ENCODE data around the gene ERGIC2.

ERGIC2 gene

GRCh38 chr12:29350080-29350479 lies 30.9 kb downstream of the ERGIC2 start (continued):
- TF ChIP-seq ZNF692 (tag by site-specific recombination; IDR thresholded peaks at IDR 0.05): no peak
- no peak for TF ChIP-seq ZNF623 (tag by site-specific recombination; IDR thresholded peaks at IDR 0.05)
- peak; percentile 15; the same call in 1 of the 2 replicates for TF ChIP-seq BCL6B (tag by site-specific recombination; IDR thresholded peaks at IDR 0.05)
- TF ChIP-seq ZNF214 (tag by site-specific recombination; IDR thresholded peaks at IDR 0.05; ENCODE audit: borderline replicate concordance): peak; percentile 43; the same call in 1 of the 2 replicates
- TF ChIP-seq FEZF1 (tag by site-specific recombination; IDR thresholded peaks at IDR 0.05): no peak
- peak; percentile 55 for TF ChIP-seq ZNF529 (tag by site-specific recombination; IDR thresholded peaks at IDR 0.05; ENCODE audit: insufficient replicate concordance)
- 0 out of 2 replicates have a peak, but pooled peaks have one; percentile 18 for TF ChIP-seq GLIS1 (tag by site-specific recombination; IDR thresholded peaks at IDR 0.05)

GRCh38 chr12:29346769-29347421 lies 34.1 kb downstream of the ERGIC2 start:
- POLR2A ChIA-PET: no interaction called here
- Histone ChIP-seq H3K27ac (ENCODE audit: extremely low read depth, low read depth, low read length) (no peak overlapping the region), H3K4me1 (ENCODE audit: control insufficient read depth, insufficient read depth, low read length) (0 out of 2 replicates have a peak, but pooled peaks cover 5% of the 10 kb centered on the region), H3K4me3 (ENCODE audit: low read depth, low read length) (no peak overlapping the region), H3K36me3 (ENCODE audit: control insufficient read depth in 2 of 2, insufficient read depth in 1 of 2, low read length in 2 of 2) (peaks cover 37 to 54% of the 10 kb centered on the region in 2 experiments), H3K9me3 (ENCODE audit: control insufficient read depth, insufficient read depth, low read depth, low read length) (no peaks in the 10 kb centered on the region)
- CTCF ChIA-PET: interaction anchor here (1.5 kb wide), 1 partner anchor 12 kb away, joined by 3 read pairs; no protein-coding TSS in a partner anchor
- no peak for TF ChIP-seq ZNF585B (tag by site-specific recombination; IDR thresholded peaks at IDR 0.05)
- no peak for TF ChIP-seq ZNF660 (tag by site-specific recombination; IDR thresholded peaks at IDR 0.05)
- TF ChIP-seq ZNF423 (tag by site-specific recombination; IDR thresholded peaks at IDR 0.05): no peak
- TF ChIP-seq, protein P1, sequence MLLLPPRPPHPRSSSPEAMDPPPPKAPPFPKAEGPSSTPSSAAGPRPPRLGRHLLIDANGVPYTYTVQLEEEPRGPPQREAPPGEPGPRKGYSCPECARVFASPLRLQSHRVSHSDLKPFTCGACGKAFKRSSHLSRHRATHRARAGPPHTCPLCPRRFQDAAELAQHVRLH (tag by site-specific recombination; IDR thresholded peaks at IDR 0.05): no peak
- TF ChIP-seq ZNF843 (tag by site-specific recombination; IDR thresholded peaks at IDR 0.05): no peak
- TF ChIP-seq, protein P2, sequence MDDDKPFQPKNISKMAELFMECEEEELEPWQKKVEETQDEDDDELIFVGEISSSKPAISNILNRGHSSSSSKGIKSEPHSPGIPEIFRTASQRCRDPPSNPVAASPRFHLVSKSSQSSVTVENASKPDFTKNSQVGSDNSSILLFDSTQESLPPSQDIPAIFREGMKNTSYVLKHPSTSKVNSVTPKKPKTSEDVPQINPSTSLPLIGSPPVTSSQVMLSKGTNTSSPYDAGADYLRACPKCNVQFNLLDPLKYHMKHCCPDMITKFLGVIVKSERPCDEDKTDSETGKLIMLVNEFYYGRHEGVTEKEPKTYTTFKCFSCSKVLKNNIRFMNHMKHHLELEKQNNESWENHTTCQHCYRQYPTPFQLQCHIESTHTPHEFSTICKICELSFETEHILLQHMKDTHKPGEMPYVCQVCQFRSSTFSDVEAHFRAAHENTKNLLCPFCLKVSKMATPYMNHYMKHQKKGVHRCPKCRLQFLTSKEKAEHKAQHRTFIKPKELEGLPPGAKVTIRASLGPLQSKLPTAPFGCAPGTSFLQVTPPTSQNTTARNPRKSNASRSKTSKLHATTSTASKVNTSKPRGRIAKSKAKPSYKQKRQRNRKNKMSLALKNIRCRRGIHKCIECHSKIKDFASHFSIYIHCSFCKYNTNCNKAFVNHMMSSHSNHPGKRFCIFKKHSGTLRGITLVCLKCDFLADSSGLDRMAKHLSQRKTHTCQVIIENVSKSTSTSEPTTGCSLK (tag by site-specific recombination; IDR thresholded peaks at IDR 0.05): no peak
- no peak for TF ChIP-seq ZNF513 (tag by site-specific recombination; IDR thresholded peaks at IDR 0.05)
- TF ChIP-seq SP2 (tag by site-specific recombination; IDR thresholded peaks at IDR 0.05): no peak
- TF ChIP-seq RBAK (tag by site-specific recombination; IDR thresholded peaks at IDR 0.05): no peak
- no peak for TF ChIP-seq ZNF248 (tag by site-specific recombination; IDR thresholded peaks at IDR 0.05)
- no peak for TF ChIP-seq ZNF175 (tag by site-specific recombination; IDR thresholded peaks at IDR 0.05)
- TF ChIP-seq KLF7 (tag by site-specific recombination; IDR thresholded peaks at IDR 0.05; ENCODE audit: borderline replicate concordance): no peak
- no peak for TF ChIP-seq ZBTB11 (tag by site-specific recombination; conservative IDR thresholded peaks at IDR 0.05; ENCODE audit: low read depth)
- TF ChIP-seq ZNF16 (tag by site-specific recombination; IDR thresholded peaks at IDR 0.05; ENCODE audit: low read depth): no peak
- TF ChIP-seq PRDM1 (tag by site-specific recombination; IDR thresholded peaks at IDR 0.05): no peak
- no peak for TF ChIP-seq ZEB2 (tag by site-specific recombination; IDR thresholded peaks at IDR 0.05)
